SU-DHL-6 (cell line): ENCODE measurements around the gene PCED1A.

Experiments used
- H2AFZ ChIP-seq: fragments of 200-600 bp; sonication (generic); 2 replicates; pipeline ENCODE4 v1.6.1; 2014; ENCODE audit warnings: low read depth, mild to moderate bottlenecking, moderate library complexity, mixed read lengths, antibody characterized with exemption, low read length; ENCODE audit not compliant: severe bottlenecking
- H3F3A ChIP-seq: fragments of 200-600 bp; shearing (Covaris generic); 2 replicates; pipeline ENCODE4 v1.6.0; 2016; ENCODE audit warnings: antibody characterized with exemption, mild to moderate bottlenecking; ENCODE audit not compliant: insufficient read depth
- H3K27ac ChIP-seq: fragments of 200-600 bp; sonication (generic); 2 replicates; pipeline ENCODE4 v1.5.1; 2016; ENCODE audit warnings: low read depth, mild to moderate bottlenecking, low read length, moderate library complexity, mixed read lengths
- H3K27me3 ChIP-seq: fragments of 200-600 bp; sonication (generic), shearing (Covaris generic); 2 replicates; pipeline ENCODE4 v1.6.0; 2014; ENCODE audit warnings: mild to moderate bottlenecking, low read length
- H3K36me3 ChIP-seq: fragments of 200-600 bp; sonication (generic); 2 replicates; pipeline ENCODE4 v1.6.1; 2014; ENCODE audit warnings: mild to moderate bottlenecking, low read length, mixed read lengths
- H3K4me2 ChIP-seq: fragments of 300-600, 200-600 bp; shearing (Covaris generic), sonication (generic); 2 replicates; pipeline ENCODE4 v1.6.0; 2014; ENCODE audit warnings: low read length, low read depth, mild to moderate bottlenecking; ENCODE audit not compliant: poor library complexity, severe bottlenecking
- H3K4me3 ChIP-seq: fragments of 200-600 bp; sonication (generic); 2 replicates; pipeline ENCODE4 v1.5.1; 2014; ENCODE audit warnings: antibody characterized with exemption, low read length, mild to moderate bottlenecking, mixed read lengths; ENCODE audit not compliant: insufficient read depth, poor library complexity, severe bottlenecking
- H3K79me2 ChIP-seq: fragments of 200-600 bp; sonication (generic); 2 replicates; pipeline ENCODE4 v1.6.1; 2014; ENCODE audit warnings: mild to moderate bottlenecking, low read length, moderate library complexity; ENCODE audit not compliant: insufficient read depth
- H3K9ac ChIP-seq: fragments of 200-600 bp; sonication (generic); 2 replicates; pipeline ENCODE4 v1.7.0; 2014; ENCODE audit warnings: mild to moderate bottlenecking, low read length
- H3K9me2 ChIP-seq: fragments of 200-600 bp; sonication (generic); replicated peaks from 2 replicates; pipeline ENCODE4 v1.6.1; 2014; ENCODE audit warnings: low read length; ENCODE audit not compliant: insufficient read depth
- H3K9me3 ChIP-seq: fragments of 200-600 bp; sonication (generic); 2 replicates; pipeline ENCODE4 v1.6.1; 2014; ENCODE audit warnings: low read length, mixed read lengths; ENCODE audit not compliant: insufficient read depth
- H4K20me1 ChIP-seq: fragments of 200-600 bp; sonication (generic); 2 replicates; pipeline ENCODE4 v1.6.1; 2014; ENCODE audit warnings: low read depth, mild to moderate bottlenecking, antibody characterized with exemption, low read length, moderate library complexity, mixed read lengths
- EZH2phosphoT487 ChIP-seq: fragments of 200-600 bp; sonication (generic), shearing (Covaris generic); conservative IDR thresholded peaks from 2 replicates; pipeline ENCODE4 v1.6.1; 2018; ENCODE audit warnings: mild to moderate bottlenecking, antibody characterized with exemption, low read length, moderate library complexity, mixed read lengths
- TF ChIP-seq, protein P1 (sequence below): fragments of 200-600 bp; sonication (generic); IDR thresholded peaks from one replicate; pipeline ENCODE4 v1.5.1; 2017; ENCODE audit warnings: antibody characterized with exemption, mild to moderate bottlenecking, low read length, moderate library complexity; ENCODE audit not compliant: insufficient read depth, poor library complexity, severe bottlenecking

PCED1A gene

DNA sequence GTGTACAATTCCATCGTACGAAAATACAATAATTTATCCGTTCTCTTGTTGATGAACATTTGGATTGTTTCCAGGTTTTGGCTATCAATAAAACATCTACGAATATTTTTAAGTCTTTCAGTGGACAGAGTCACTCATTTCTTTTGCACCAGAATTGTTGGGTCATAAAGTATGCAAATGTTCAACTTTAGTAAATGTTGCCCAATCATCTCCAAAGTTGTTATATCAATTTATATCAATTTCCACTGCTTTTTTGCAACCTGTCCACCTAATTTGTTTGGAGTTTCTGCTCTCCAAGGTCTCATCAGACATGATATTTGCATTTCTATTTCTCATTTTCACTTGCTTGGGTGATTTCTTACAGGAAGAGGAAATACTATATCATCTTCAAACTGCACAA is 13.8 kb downstream of the PCED1A start:
- Histone ChIP-seq H3K79me2 (no peaks in the 10 kb centered on the region), H3K36me3 (no peaks in the 10 kb centered on the region), H3K4me3 (no peak overlapping the region), H3K27me3 (no peaks in the 10 kb centered on the region), H3F3A (no peaks in the 10 kb centered on the region), H3K4me2 (no peak overlapping the region), H4K20me1 (no peaks in the 10 kb centered on the region), H3K9me2 (no peaks in the 10 kb centered on the region), H3K9me3 (no peaks in the 10 kb centered on the region), H3K27ac (no peak overlapping the region), H3K9ac (no peak overlapping the region), H2AFZ (no peak overlapping the region)
- TF ChIP-seq, protein P1, sequence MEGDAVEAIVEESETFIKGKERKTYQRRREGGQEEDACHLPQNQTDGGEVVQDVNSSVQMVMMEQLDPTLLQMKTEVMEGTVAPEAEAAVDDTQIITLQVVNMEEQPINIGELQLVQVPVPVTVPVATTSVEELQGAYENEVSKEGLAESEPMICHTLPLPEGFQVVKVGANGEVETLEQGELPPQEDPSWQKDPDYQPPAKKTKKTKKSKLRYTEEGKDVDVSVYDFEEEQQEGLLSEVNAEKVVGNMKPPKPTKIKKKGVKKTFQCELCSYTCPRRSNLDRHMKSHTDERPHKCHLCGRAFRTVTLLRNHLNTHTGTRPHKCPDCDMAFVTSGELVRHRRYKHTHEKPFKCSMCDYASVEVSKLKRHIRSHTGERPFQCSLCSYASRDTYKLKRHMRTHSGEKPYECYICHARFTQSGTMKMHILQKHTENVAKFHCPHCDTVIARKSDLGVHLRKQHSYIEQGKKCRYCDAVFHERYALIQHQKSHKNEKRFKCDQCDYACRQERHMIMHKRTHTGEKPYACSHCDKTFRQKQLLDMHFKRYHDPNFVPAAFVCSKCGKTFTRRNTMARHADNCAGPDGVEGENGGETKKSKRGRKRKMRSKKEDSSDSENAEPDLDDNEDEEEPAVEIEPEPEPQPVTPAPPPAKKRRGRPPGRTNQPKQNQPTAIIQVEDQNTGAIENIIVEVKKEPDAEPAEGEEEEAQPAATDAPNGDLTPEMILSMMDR: no peak
- TF ChIP-seq EZH2phosphoT487: no peak

DNA sequence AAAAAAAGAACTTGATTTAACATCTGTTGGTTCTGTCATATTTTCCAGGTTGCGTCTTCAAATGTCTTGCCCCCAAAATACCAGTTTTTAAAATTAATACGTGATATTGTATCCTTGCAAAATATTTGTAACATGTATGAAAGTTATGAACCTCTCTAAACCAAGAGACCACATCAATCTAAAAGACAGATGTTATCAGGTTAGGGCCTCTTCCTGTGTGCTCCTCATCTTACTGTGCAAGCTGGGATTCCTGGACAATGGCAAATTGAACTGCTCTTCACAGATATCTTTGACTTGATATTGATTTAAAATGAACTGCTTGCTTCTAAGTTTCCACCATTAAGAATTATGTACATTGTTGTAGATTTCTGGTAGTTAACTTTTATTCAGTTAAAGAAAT is 14.7 kb downstream of the PCED1A start:
- Histone ChIP-seq H3K27ac (no peak overlapping the region), H3K9me2 (no peaks in the 10 kb centered on the region), H3F3A (no peaks in the 10 kb centered on the region), H3K36me3 (no peaks in the 10 kb centered on the region), H3K4me2 (no peak overlapping the region), H3K79me2 (no peaks in the 10 kb centered on the region), H3K4me3 (no peak overlapping the region), H4K20me1 (no peaks in the 10 kb centered on the region), H3K9ac (no peak overlapping the region), H3K27me3 (no peaks in the 10 kb centered on the region), H2AFZ (no peak overlapping the region), H3K9me3 (no peaks in the 10 kb centered on the region)
- TF ChIP-seq, protein P1: no peak
- no peak for TF ChIP-seq EZH2phosphoT487

DNA sequence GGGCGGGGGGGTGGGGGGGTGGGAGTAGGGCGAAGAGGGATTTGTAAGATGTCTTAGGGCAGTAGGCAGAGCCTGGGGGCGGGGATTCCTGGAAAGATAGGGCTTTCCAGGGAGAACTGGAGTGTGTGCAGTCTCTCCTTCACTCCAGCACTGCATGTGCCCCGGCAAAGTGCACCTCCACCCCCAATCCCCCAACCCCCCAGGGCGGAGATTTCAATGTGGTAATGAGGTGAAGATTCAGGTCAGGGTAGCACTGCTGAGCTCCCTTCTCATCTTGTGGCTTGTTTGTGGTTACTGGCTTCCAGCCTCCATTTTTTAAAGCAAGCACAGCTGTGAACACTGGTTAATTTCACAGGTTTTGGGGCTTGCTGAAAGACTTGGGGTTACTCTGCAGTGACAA is 18.4 kb downstream of the PCED1A start:
- Histone ChIP-seq H3K9me3 (no peaks in the 10 kb centered on the region), H3K27me3 (no peaks in the 10 kb centered on the region), H3K4me2 (no peak overlapping the region), H3K9me2 (no peaks in the 10 kb centered on the region), H3K4me3 (no peak overlapping the region), H3K79me2 (no peaks in the 10 kb centered on the region), H3K27ac (no peak overlapping the region), H3K9ac (no peak overlapping the region), H4K20me1 (no peaks in the 10 kb centered on the region), H2AFZ (no peak overlapping the region), H3K36me3 (no peaks in the 10 kb centered on the region), H3F3A (no peaks in the 10 kb centered on the region)
- TF ChIP-seq EZH2phosphoT487: no peak
- TF ChIP-seq, protein P1: no peak
